LNCAP (cell line): ENCODE results near the gene CREBL2.

Experiments
- CTCF ChIP-seq: fragments of 450-650 bp; IDR thresholded peaks from 2 replicates; pipeline ENCODE4 v1.5.1; 2017; ENCODE audit warnings: mild to moderate bottlenecking

Gene CREBL2

GRCh38 chr12:12693111-12693671 is 81.5 kb downstream of the CREBL2 start:
- TF ChIP-seq CTCF: no peak
